ENCODE measurements around the gene TMEM26.
A peak's percentile ranks its signal among the peaks of the same experiment; 100 is the strongest.

TMEM26 gene

GRCh38 chr10:61480208-61480607, 27.0 kb upstream of the TMEM26 start:
- DNase-seq = no peak
- 100% methylated on average over 1 of the region's 2 CpGs for WGBS (ENCODE audit: insufficient coverage)
- Histone ChIP-seq H3K9me3 (ENCODE audit: control extremely low read depth in 1 of 5, control insufficient read depth in 4 of 5, insufficient read depth in 2 of 5, low read depth in 1 of 5, low read length in 4 of 5) (no peaks in the 10 kb centered on the region), H3K27me3 (replicated peaks in 2 of 5; ENCODE audit: control insufficient read depth in 4 of 5, insufficient read depth in 5 of 5, low read length in 4 of 5) (no peaks in the 10 kb centered on the region), H3K4me3 (ENCODE audit: control insufficient read depth in 1 of 7, extremely low read depth in 1 of 7, insufficient read depth in 4 of 7, low read depth in 2 of 7, low read length in 6 of 7) (no peak overlapping the region), H3K4me1 (ENCODE audit: control extremely low read depth in 1 of 4, control insufficient read depth in 4 of 4, insufficient read depth in 4 of 4, low read length in 3 of 4) (peaks cover 0 to 6% (median 2%) of the 10 kb centered on the region in 4 experiments), H3K27ac (ENCODE audit: insufficient read depth in 1 of 2, low read depth in 1 of 2, low read length in 2 of 2, poor library complexity in 1 of 2, severe bottlenecking in 2 of 2) (no peak overlapping the region), H3K36me3 (ENCODE audit: control insufficient read depth in 4 of 4, insufficient read depth in 4 of 4, low read length in 3 of 4) (no peaks in the 10 kb centered on the region)
- CTCF ChIA-PET = no interaction called here
- POLR2A ChIA-PET = no interaction called here

DNA sequence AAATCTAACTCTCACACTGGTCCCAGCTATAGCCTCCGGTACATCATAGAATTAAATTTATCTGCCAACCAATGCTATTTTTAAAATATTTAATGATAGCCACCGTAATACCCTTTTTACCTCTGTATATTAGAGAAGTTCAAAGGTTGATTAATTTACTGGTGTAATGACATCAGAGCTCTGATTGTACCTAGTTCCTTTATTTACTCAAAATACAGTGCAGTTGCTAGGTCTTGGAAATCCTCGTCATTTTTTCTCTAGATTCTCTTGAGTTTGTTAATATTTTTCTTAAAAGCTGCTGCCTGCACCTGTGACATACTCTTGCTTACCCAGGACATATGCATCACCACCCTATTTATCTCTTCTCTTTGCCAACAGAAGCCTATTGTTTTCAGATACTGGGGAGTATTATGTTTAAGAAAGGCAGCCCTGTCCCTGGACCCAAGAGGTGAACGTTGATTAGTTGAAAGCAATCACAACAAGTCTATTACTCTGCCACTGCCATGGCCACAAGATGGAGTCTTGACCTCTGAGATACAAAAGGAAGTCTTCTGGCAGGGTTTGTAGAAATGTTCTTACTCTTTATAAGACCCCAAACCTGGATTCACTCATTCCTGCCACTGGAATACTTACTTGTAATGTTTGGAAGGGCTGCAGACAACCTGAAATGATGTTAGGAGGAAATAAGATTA, 25.6 kb upstream of the TMEM26 start:
- CTCF ChIA-PET = interaction anchor here (0.7 to 1.1 kb wide), 2 partner anchors 10 to 128 kb away, joined by 3 to 4 read pairs; no protein-coding TSS in a partner anchor
- WGBS (ENCODE audit: insufficient coverage) = 88% methylated on average over 1 of the region's 4 CpGs
- H3K9me3 ChIP-seq (ENCODE audit: control extremely low read depth in 1 of 5, control insufficient read depth in 4 of 5, insufficient read depth in 2 of 5, low read depth in 1 of 5, low read length in 4 of 5) = no peaks in the 10 kb centered on the region

GRCh38 chr10:61477451-61477850, 24.3 kb upstream of the TMEM26 start:
- Histone ChIP-seq H3K27me3 (replicated peaks in 2 of 5; ENCODE audit: control insufficient read depth in 4 of 5, insufficient read depth in 5 of 5, low read length in 4 of 5) (no peaks in the 10 kb centered on the region), H3K27ac (ENCODE audit: insufficient read depth in 1 of 2, low read depth in 1 of 2, low read length in 2 of 2, poor library complexity in 1 of 2, severe bottlenecking in 2 of 2) (no peak overlapping the region), H3K4me1 (ENCODE audit: control extremely low read depth in 1 of 4, control insufficient read depth in 4 of 4, insufficient read depth in 4 of 4, low read length in 3 of 4) (peaks cover 0 to 6% (median 2%) of the 10 kb centered on the region in 4 experiments), H3K4me3 (ENCODE audit: control insufficient read depth in 1 of 7, extremely low read depth in 1 of 7, insufficient read depth in 4 of 7, low read depth in 2 of 7, low read length in 6 of 7) (no peak overlapping the region), H3K9me3 (ENCODE audit: control extremely low read depth in 1 of 5, control insufficient read depth in 4 of 5, insufficient read depth in 2 of 5, low read depth in 1 of 5, low read length in 4 of 5) (no peaks in the 10 kb centered on the region), H3K36me3 (ENCODE audit: control insufficient read depth in 4 of 4, insufficient read depth in 4 of 4, low read length in 3 of 4) (no peaks in the 10 kb centered on the region)
- ChIA-PET POLR2A (no interaction called here), CTCF (no interaction called here)
- no CpG with 5 or more reads among the region's 1 CpG for WGBS (ENCODE audit: insufficient coverage)
- no peak for DNase-seq

More for the DNA sequence above, 25.6 kb upstream of the TMEM26 start:
- H3K27me3 ChIP-seq (replicated peaks in 2 of 5; ENCODE audit: control insufficient read depth in 4 of 5, insufficient read depth in 5 of 5, low read length in 4 of 5) = no peaks in the 10 kb centered on the region
- peak in 2 of 3 donors; percentile 13 to 23 for DNase-seq
- H3K36me3 ChIP-seq (ENCODE audit: control insufficient read depth in 4 of 4, insufficient read depth in 4 of 4, low read length in 3 of 4) = no peaks in the 10 kb centered on the region
- peaks cover 0 to 6% (median 2%) of the 10 kb centered on the region in 4 experiments for H3K4me1 ChIP-seq (ENCODE audit: control extremely low read depth in 1 of 4, control insufficient read depth in 4 of 4, insufficient read depth in 4 of 4, low read length in 3 of 4)
- no peak overlapping the region for H3K27ac ChIP-seq (ENCODE audit: insufficient read depth in 1 of 2, low read depth in 1 of 2, low read length in 2 of 2, poor library complexity in 1 of 2, severe bottlenecking in 2 of 2)
- POLR2A ChIA-PET = no interaction called here
- no peak overlapping the region for H3K4me3 ChIP-seq (ENCODE audit: control insufficient read depth in 1 of 7, extremely low read depth in 1 of 7, insufficient read depth in 4 of 7, low read depth in 2 of 7, low read length in 6 of 7)

DNA sequence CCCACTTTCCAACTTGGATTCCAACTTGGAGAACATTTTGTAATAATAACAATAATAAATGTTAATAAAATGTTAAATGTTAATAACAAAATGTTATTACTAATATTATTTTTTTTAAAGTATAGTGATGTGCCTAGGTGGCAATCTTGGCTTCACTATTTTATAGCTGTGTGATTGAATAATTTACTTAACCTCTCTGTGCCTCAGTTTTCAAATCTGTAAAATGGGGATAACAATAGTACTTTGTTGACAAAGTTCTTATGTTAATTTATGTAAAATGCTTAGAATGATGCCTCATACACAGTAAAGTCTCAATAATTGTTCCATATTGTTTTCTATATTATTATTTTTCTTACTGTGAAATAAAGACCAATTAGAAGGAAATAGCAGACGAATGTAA, 23.3 kb upstream of the TMEM26 start:
- Histone ChIP-seq H3K4me1 (ENCODE audit: control extremely low read depth in 1 of 4, control insufficient read depth in 4 of 4, insufficient read depth in 4 of 4, low read length in 3 of 4) (peaks cover 0 to 6% (median 2%) of the 10 kb centered on the region in 4 experiments), H3K9me3 (ENCODE audit: control extremely low read depth in 1 of 5, control insufficient read depth in 4 of 5, insufficient read depth in 2 of 5, low read depth in 1 of 5, low read length in 4 of 5) (no peaks in the 10 kb centered on the region), H3K27me3 (replicated peaks in 2 of 5; ENCODE audit: control insufficient read depth in 4 of 5, insufficient read depth in 5 of 5, low read length in 4 of 5) (no peaks in the 10 kb centered on the region), H3K4me3 (ENCODE audit: control insufficient read depth in 1 of 7, extremely low read depth in 1 of 7, insufficient read depth in 4 of 7, low read depth in 2 of 7, low read length in 6 of 7) (no peak overlapping the region), H3K27ac (ENCODE audit: insufficient read depth in 1 of 2, low read depth in 1 of 2, low read length in 2 of 2, poor library complexity in 1 of 2, severe bottlenecking in 2 of 2) (no peak overlapping the region), H3K36me3 (ENCODE audit: control insufficient read depth in 4 of 4, insufficient read depth in 4 of 4, low read length in 3 of 4) (no peaks in the 10 kb centered on the region)
- DNase-seq = no peak
- POLR2A ChIA-PET = no interaction called here
- 100% methylated on average over 1 of the region's 1 CpG for WGBS (ENCODE audit: insufficient coverage)
- CTCF ChIA-PET = no interaction called here

DNA sequence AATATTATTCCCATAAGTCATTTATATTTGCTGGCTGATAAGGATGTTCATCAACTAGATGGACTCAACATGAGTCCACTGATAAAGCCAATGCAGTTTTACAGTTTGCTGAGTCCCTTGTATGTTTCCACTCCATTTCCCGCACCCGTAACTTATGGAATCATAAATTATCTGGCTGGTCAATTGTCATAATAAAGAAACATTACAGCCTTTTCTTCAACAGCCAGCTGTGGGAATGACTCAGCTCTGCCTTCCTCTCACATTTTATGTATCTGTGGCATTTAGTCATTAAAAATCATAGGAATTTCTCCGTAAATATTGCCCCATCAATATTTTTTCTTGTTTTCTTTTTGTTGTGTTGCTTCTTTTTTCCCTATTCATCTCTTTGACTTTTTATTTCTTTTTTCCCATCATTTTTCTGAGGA, 22.3 kb upstream of the TMEM26 start:
- H3K27ac ChIP-seq (ENCODE audit: insufficient read depth in 1 of 2, low read depth in 1 of 2, low read length in 2 of 2, poor library complexity in 1 of 2, severe bottlenecking in 2 of 2) = no peak overlapping the region

DNA sequence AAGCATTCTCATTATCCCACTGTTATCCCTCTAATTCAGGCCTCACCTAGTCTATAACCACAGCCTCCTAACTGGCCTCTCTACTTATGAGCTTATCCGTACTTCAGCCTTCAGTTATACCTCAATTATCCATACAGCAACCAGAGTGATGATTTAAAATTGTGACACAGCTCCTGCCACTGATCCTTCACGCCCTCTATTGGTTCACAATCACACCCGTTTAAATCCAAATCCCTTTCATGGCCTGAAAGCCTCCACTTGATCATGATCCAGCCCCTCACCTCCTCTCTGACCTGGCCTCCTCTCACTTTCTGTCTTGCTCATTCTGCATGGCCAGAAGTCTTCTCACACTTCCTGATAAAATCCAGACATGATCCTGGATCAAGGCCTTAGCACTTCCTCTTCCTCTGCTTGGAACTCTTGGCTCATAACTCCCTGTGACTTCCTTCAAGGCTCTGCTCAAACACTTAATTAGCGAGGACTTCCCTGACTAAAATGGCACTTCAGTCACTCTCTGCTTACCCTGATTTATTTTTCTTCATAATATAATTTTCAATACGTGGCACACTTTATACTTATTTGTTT, 19.0 kb upstream of the TMEM26 start:
- ChIA-PET POLR2A (interaction anchor here (0.6 kb wide), 1 partner anchor 1470 kb away, joined by 3 read pairs; no protein-coding TSS in a partner anchor), CTCF (no interaction called here)
- Histone ChIP-seq H3K9me3 (ENCODE audit: control extremely low read depth in 1 of 5, control insufficient read depth in 4 of 5, insufficient read depth in 2 of 5, low read depth in 1 of 5, low read length in 4 of 5) (no peaks in the 10 kb centered on the region), H3K4me3 (ENCODE audit: control insufficient read depth in 1 of 7, extremely low read depth in 1 of 7, insufficient read depth in 4 of 7, low read depth in 2 of 7, low read length in 6 of 7) (no peak overlapping the region), H3K36me3 (ENCODE audit: control insufficient read depth in 4 of 4, insufficient read depth in 4 of 4, low read length in 3 of 4) (no peaks in the 10 kb centered on the region), H3K27ac (ENCODE audit: insufficient read depth in 1 of 2, low read depth in 1 of 2, low read length in 2 of 2, poor library complexity in 1 of 2, severe bottlenecking in 2 of 2) (no peak overlapping the region), H3K27me3 (replicated peaks in 2 of 5; ENCODE audit: control insufficient read depth in 4 of 5, insufficient read depth in 5 of 5, low read length in 4 of 5) (no peaks in the 10 kb centered on the region), H3K4me1 (ENCODE audit: control extremely low read depth in 1 of 4, control insufficient read depth in 4 of 4, insufficient read depth in 4 of 4, low read length in 3 of 4) (peaks cover 0 to 6% (median 2%) of the 10 kb centered on the region in 4 experiments)
- 95% methylated on average over 2 of the region's 5 CpGs for WGBS (ENCODE audit: insufficient coverage)
- no peak for DNase-seq

More for the DNA sequence above, 22.3 kb upstream of the TMEM26 start:
- Histone ChIP-seq H3K36me3 (ENCODE audit: control insufficient read depth in 4 of 4, insufficient read depth in 4 of 4, low read length in 3 of 4) (no peaks in the 10 kb centered on the region), H3K9me3 (ENCODE audit: control extremely low read depth in 1 of 5, control insufficient read depth in 4 of 5, insufficient read depth in 2 of 5, low read depth in 1 of 5, low read length in 4 of 5) (no peaks in the 10 kb centered on the region), H3K27me3 (replicated peaks in 2 of 5; ENCODE audit: control insufficient read depth in 4 of 5, insufficient read depth in 5 of 5, low read length in 4 of 5) (no peaks in the 10 kb centered on the region), H3K4me1 (ENCODE audit: control extremely low read depth in 1 of 4, control insufficient read depth in 4 of 4, insufficient read depth in 4 of 4, low read length in 3 of 4) (peaks cover 0 to 6% (median 2%) of the 10 kb centered on the region in 4 experiments), H3K4me3 (ENCODE audit: control insufficient read depth in 1 of 7, extremely low read depth in 1 of 7, insufficient read depth in 4 of 7, low read depth in 2 of 7, low read length in 6 of 7) (peak overlapping the region in 2 of 7 experiments; percentile 24 to 28)
- CTCF ChIA-PET = no interaction called here
- 0% methylated on average over 2 of the region's 3 CpGs for WGBS (ENCODE audit: insufficient coverage)
- DNase-seq = peak in 2 of 3 donors; percentile 60 to 71
- POLR2A ChIA-PET = no interaction called here

- CTCF ChIA-PET = no interaction called here
- no CpG with 5 or more reads among the region's 2 CpGs for WGBS (ENCODE audit: insufficient coverage)
- peaks cover 0 to 6% (median 2%) of the 10 kb centered on the region in 4 experiments for H3K4me1 ChIP-seq (ENCODE audit: control extremely low read depth in 1 of 4, control insufficient read depth in 4 of 4, insufficient read depth in 4 of 4, low read length in 3 of 4)
- no peaks in the 10 kb centered on the region for H3K27me3 ChIP-seq (replicated peaks in 2 of 5; ENCODE audit: control insufficient read depth in 4 of 5, insufficient read depth in 5 of 5, low read length in 4 of 5)
- no peaks in the 10 kb centered on the region for H3K36me3 ChIP-seq (ENCODE audit: control insufficient read depth in 4 of 4, insufficient read depth in 4 of 4, low read length in 3 of 4)
- POLR2A ChIA-PET = no interaction called here
- no peak overlapping the region for H3K4me3 ChIP-seq (ENCODE audit: control insufficient read depth in 1 of 7, extremely low read depth in 1 of 7, insufficient read depth in 4 of 7, low read depth in 2 of 7, low read length in 6 of 7)
- no peak overlapping the region for H3K27ac ChIP-seq (ENCODE audit: insufficient read depth in 1 of 2, low read depth in 1 of 2, low read length in 2 of 2, poor library complexity in 1 of 2, severe bottlenecking in 2 of 2)
- DNase-seq = no peak
- no peaks in the 10 kb centered on the region for H3K9me3 ChIP-seq (ENCODE audit: control extremely low read depth in 1 of 5, control insufficient read depth in 4 of 5, insufficient read depth in 2 of 5, low read depth in 1 of 5, low read length in 4 of 5)
Observed at GRCh38 chr10:61471491-61471890, 18.3 kb upstream of the TMEM26 start.

Measured in common myeloid progenitor, CD34-positive (primary cell).